Tibial nerve (tissue), 4 donors: Measurements from ENCODE around the gene CHST7. TPM values are rescaled to one million over a fixed set of nuclear protein-coding genes. Genes with fewer than 3 reads are reported as not detected.
"Not testable (repeated sequence)": the region's sequence is repeated elsewhere in the genome, so short reads cannot be mapped to it uniquely, and the experiment has no call there.

Source experiments
- DNase-seq, 2 donors: peaks; one replicate each; pipeline ENCODE4 v3.0.0-alpha.2; 2019; ENCODE audit warnings: low spot score in 2 of 2
- H3K27ac ChIP-seq, 4 donors: fragments of 200-600 bp; sonication (generic) in 3 of 4; one replicate each; pipeline ENCODE4 v1.5.1; 2017 to 2019; ENCODE audit warnings: mild to moderate bottlenecking in 1 of 4
- H3K27me3 ChIP-seq, 2 donors: fragments of 200-600 bp; sonication (generic) in 1 of 2; one replicate each; pipeline versions ENCODE4 v1.5.1 to v1.6.0; 2017 to 2019
- H3K36me3 ChIP-seq, 3 donors: fragments of 200-600 bp; sonication (generic); one replicate each; pipeline ENCODE4 v1.5.1; 2018 to 2019
- H3K4me1 ChIP-seq, 4 donors: fragments of 200-600 bp; sonication (generic) in 3 of 4; one replicate each; pipeline ENCODE4 v1.5.1; 2017 to 2019
- H3K4me3 ChIP-seq, 4 donors: fragments of 200-600 bp; sonication (generic) in 3 of 4; one replicate each; pipeline ENCODE4 v1.5.1; 2017 to 2019; ENCODE audit warnings: mild to moderate bottlenecking in 1 of 4, moderate library complexity in 1 of 4
- H3K9me3 ChIP-seq, 4 donors: fragments of 200-600 bp; sonication (generic) in 3 of 4; one replicate each; pipeline ENCODE4 v1.5.1; 2017 to 2019
- EP300 ChIP-seq, 2 donors: sonication (generic); formaldehyde crosslinking; IDR thresholded peaks; one replicate each; pipeline ENCODE4 v1.6.1; 2017; ENCODE audit warnings: antibody characterized with exemption in 2 of 2, mild to moderate bottlenecking in 1 of 2
- POLR2A ChIP-seq, 2 donors: fragments of 450-650 bp; IDR thresholded peaks; one replicate each; pipeline ENCODE4 v1.6.1; 2017; ENCODE audit warnings: antibody characterized with exemption in 2 of 2, mild to moderate bottlenecking in 2 of 2, moderate library complexity in 2 of 2
- WGBS, 2 donors: methylation state at CpG; one replicate each; pipeline ENCODE4 v1.1.5; 2018; 5-methylcytosine and 5-hydroxymethylcytosine counted together
- total RNA-seq, 4 donors: library from RNA; depleted of rRNA; stranded (reverse); fragments of >200 nt; gene quantifications; one replicate each; pipeline ENCODE4 v1.1.0, GENCODE V29; 2016
- TF ChIP-seq, protein P1 (sequence below), 5 experiments: fragments of 200-600 bp in 3 of 5; fragments of 450-650 bp in 2 of 5; sonication (generic) in 3 of 5; IDR thresholded peaks; one replicate each; pipeline ENCODE4 v1.5.1; 2016 to 2019; ENCODE audit warnings: antibody characterized with exemption in 5 of 5, mild to moderate bottlenecking in 3 of 5, moderate library complexity in 2 of 5

Gene CHST7, protein sequence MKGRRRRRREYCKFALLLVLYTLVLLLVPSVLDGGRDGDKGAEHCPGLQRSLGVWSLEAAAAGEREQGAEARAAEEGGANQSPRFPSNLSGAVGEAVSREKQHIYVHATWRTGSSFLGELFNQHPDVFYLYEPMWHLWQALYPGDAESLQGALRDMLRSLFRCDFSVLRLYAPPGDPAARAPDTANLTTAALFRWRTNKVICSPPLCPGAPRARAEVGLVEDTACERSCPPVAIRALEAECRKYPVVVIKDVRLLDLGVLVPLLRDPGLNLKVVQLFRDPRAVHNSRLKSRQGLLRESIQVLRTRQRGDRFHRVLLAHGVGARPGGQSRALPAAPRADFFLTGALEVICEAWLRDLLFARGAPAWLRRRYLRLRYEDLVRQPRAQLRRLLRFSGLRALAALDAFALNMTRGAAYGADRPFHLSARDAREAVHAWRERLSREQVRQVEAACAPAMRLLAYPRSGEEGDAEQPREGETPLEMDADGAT
- total RNA-seq, result 100 to 1,000 TPM in 1 of 4 donors, 10 to 100 TPM in 3; 35.6 to 106 (median 72.9) TPM

DNA sequence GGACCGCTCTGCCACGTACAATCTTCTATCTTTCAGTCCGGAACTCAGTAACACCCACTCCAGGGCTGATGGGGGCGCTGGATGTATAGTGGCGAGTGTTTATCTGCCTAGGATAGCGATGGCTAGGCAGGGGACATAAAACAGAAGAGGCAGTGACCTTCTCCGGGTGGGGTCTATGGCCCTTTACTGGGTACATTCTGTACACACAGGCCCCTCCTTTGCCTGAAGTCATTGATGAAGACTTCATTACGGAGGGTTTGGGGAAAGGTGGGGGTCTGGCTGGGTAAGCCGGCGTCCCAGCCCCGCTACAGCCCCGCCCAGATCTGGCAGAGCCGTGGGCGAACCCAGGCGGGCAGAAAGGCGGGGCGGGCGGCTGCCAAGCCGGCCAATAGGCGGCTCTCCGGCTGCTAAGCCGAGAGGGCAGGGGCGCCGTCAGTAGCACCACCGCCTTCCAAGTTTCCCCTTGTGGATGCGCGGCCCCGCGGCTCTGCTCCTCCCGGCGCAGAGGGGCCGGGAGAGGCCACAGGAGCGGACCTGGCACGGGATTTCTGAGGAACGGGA, at the start of gene CHST7:
Gene CHST7 (plus strand): TSS at position 435 of the 561 bp plus-strand sequence. CDS start 167 bp downstream, outside the sequence.
- no peaks in the 10 kb centered on the region for H3K36me3 ChIP-seq
- peak; percentile 29 to 44 for DNase-seq
- peaks cover 0 to 17% (median 0%) of the 10 kb centered on the region in 4 donors for H3K4me1 ChIP-seq
- TF ChIP-seq EP300 (IDR thresholded peaks at IDR 0.05), result peak in 1 of 2 donors; percentile 57
- peak in 1 of 2 donors; percentile 47 for TF ChIP-seq POLR2A (IDR thresholded peaks at IDR 0.05)
- TF ChIP-seq, protein P1, sequence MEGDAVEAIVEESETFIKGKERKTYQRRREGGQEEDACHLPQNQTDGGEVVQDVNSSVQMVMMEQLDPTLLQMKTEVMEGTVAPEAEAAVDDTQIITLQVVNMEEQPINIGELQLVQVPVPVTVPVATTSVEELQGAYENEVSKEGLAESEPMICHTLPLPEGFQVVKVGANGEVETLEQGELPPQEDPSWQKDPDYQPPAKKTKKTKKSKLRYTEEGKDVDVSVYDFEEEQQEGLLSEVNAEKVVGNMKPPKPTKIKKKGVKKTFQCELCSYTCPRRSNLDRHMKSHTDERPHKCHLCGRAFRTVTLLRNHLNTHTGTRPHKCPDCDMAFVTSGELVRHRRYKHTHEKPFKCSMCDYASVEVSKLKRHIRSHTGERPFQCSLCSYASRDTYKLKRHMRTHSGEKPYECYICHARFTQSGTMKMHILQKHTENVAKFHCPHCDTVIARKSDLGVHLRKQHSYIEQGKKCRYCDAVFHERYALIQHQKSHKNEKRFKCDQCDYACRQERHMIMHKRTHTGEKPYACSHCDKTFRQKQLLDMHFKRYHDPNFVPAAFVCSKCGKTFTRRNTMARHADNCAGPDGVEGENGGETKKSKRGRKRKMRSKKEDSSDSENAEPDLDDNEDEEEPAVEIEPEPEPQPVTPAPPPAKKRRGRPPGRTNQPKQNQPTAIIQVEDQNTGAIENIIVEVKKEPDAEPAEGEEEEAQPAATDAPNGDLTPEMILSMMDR (IDR thresholded peaks at IDR 0.05), result peak in 4 of 5 experiments; percentile 5 to 20 (median 12)
- peak within 1 kb of the TSS; percentile 4 to 80 (median 58) for H3K27ac ChIP-seq
- H3K9me3 ChIP-seq, result no peaks in the 10 kb centered on the region
- WGBS, 2 donors, result 12 to 38% methylated on average over 7 to 34 of the region's 35 CpGs
- H3K4me3 ChIP-seq, result peak within 1 kb of the TSS; percentile 39 to 72 (median 62)
- H3K27me3 ChIP-seq, result no peaks in the 10 kb centered on the region

DNA sequence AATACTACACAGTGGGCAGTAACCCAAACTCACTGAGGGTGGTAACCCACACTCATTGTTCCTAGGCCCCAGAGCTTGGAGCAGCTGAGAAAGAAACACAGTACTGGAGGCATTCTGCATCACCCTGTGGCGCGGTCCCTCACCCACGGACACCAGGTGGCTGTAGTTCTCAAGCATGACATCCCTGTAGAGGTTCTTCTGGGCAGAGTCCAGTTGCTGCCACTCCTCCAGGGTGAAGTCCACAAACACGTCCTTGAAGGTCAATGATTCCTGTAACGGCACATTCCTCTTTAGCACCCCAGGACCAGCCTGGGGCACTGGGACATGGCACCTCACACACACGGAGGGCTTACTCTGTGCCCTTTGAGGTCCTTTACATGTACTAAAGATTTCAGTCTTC, 44.9 kb upstream of the CHST7 start:
- H3K9me3 ChIP-seq, H3K27me3 ChIP-seq, H3K27ac ChIP-seq, H3K36me3 ChIP-seq, H3K4me3 ChIP-seq, DNase-seq, H3K4me1 ChIP-seq: not testable (repeated sequence)
- 80% methylated on average over 3 of the region's 6 CpGs; no CpG with 5 or more reads in 1 of the 2 donors for WGBS, 2 donors

DNA sequence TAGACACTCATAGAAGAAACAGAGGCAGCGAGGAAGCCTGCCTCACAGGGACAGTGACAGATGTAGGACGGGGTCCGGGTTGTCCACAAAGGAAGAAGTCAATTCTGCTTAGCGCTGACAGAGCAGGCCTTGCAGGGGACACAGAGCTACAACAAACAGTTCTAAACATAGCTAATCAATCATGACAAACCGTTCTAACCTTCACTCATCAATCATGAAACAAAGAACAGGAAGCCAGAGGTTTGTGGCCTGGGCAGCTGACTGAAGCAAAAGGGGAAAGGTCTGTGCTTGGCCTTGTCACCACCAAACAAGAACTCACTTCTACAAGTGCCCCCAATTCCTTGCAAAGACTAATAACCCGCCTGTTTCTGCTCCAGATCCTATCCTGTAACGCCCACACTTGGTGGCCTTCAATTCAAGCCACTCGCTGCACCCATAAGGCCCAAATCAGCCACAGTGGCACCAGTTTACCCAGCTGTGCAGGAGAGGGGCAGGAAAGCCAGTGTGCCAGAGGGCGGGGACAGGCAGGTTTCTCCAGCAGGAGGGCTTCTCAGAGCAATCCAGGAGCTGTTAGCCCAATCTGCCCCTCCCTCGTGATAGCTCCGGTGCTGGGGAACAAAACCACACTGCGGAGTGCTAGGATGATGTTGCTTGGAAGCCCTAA, 43.7 kb upstream of the CHST7 start:
- WGBS, 2 donors, result 56 to 70% methylated on average over 5 to 12 of the region's 12 CpGs
- DNase-seq, H3K27me3 ChIP-seq, H3K4me3 ChIP-seq, H3K9me3 ChIP-seq, H3K36me3 ChIP-seq, H3K4me1 ChIP-seq, H3K27ac ChIP-seq: not testable (repeated sequence)

DNA sequence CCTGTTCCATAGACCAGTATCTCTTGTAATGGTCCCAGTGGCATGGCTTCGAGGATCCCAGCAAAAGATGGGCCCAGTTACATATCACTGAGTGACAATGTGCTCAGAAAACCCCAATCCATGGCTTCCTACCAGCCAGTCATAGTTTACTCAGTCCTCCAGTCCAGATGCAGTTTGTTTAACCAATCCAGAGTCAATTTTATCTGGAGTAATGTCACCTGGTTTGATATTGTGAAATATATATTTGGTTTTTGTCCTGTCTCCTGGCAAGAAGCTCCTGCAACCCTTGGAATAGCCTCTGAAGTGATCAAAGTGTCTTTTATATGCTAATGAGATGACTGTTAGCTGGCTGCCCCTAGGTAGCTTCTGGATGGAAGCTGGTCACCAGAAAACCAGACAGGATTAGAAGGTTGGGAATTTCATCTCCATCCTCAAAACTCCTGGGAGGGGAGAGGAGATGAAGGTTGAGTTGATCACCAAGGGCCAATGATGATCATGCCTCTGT, 43.1 kb upstream of the CHST7 start:
- not testable (repeated sequence) for H3K9me3 ChIP-seq, H3K27ac ChIP-seq, DNase-seq, H3K36me3 ChIP-seq, H3K4me3 ChIP-seq, H3K27me3 ChIP-seq, H3K4me1 ChIP-seq
- WGBS, 2 donors, result 67% methylated on average over 1 of the region's 1 CpG; no CpG with 5 or more reads in 1 of the 2 donors

DNA sequence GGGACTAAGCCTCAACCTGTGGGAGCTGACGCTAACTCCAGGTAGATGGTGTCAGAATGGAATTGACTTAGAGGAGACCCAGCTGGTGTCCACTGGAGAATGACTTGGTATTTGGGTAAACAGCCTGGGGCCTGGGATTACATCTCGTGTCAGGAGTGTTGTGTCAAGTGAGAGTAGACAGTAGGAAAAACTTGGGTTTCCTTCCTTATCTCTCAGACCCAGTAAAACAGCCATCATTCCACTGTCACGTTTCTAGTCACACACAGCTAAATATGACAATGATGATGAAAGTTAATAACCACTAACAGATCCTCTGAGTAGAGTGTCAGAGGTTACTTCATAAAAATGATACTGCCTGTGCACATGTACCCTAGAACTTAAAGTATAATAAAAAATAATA, 42.1 kb upstream of the CHST7 start:
- H3K4me1 ChIP-seq, result no peaks in the 10 kb centered on the region
- H3K27ac ChIP-seq, result no peak overlapping the region
- TF ChIP-seq EP300 (IDR thresholded peaks at IDR 0.05) (no peak), POLR2A (IDR thresholded peaks at IDR 0.05) (no peak)
- TF ChIP-seq, protein P1 (IDR thresholded peaks at IDR 0.05), result no peak
- H3K27me3 ChIP-seq, result no peaks in the 10 kb centered on the region
- no peak for DNase-seq
- H3K36me3 ChIP-seq, result peaks cover 0 to 2% (median 0%) of the 10 kb centered on the region in 3 donors
- H3K4me3 ChIP-seq, result no peak overlapping the region
- no peaks in the 10 kb centered on the region for H3K9me3 ChIP-seq
- 75 to 91% methylated on average over 3 of the region's 3 CpGs for WGBS, 2 donors

DNA sequence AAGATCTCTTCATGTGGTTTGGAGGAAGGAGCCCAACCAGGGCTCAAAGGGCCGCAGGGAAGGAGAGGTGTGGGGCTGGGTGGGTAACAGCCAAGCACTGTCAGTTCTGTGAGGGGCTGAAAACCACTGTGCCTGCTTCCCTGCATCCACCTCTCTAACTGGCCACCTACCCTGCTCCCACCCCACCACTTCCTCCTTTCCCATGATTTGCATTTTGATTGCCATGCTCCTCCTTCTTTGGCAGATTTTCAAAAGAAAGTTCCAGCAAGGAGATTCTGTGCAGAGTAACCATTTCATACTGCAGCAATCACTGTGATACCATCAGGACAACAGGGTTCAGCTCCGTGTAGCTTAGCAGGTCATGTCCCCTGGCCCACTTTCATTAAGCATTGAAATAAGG, 30.1 kb upstream of the CHST7 start:
- H3K4me3 ChIP-seq, result no peak overlapping the region
- TF ChIP-seq EP300 (IDR thresholded peaks at IDR 0.05), result no peak
- TF ChIP-seq, protein P1 (IDR thresholded peaks at IDR 0.05), result no peak
- no peak for TF ChIP-seq POLR2A (IDR thresholded peaks at IDR 0.05)
- WGBS, 2 donors, result 80 to 84% methylated on average over 2 of the region's 2 CpGs
- no peak overlapping the region for H3K27ac ChIP-seq
- no peaks in the 10 kb centered on the region for H3K27me3 ChIP-seq
- H3K9me3 ChIP-seq, result no peaks in the 10 kb centered on the region
- peaks cover 0 to 4% (median 0%) of the 10 kb centered on the region in 3 donors for H3K36me3 ChIP-seq
- H3K4me1 ChIP-seq, result peaks cover 0 to 29% (median 10%) of the 10 kb centered on the region in 4 donors
- no peak for DNase-seq

DNA sequence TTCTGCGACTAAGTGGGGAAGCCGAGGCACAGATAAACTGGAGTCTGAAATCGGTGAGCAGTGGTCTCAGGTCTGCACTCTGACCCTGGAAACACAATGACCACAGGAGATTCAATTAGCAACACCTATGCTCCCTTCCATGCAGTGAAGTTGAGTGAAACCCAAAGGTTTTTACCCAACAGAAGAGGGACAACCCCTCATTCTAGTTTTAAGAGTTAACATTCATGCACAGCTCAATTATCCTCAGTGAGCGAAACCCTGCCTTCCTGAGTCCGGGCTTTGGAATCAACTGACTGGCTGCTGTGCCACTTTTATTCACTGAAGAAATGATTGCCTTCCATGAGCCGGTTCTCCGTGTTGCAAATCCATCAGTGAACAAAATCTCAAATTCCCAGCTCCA, 29.0 kb upstream of the CHST7 start:
- H3K36me3 ChIP-seq, H3K9me3 ChIP-seq, DNase-seq, H3K27me3 ChIP-seq: not testable (repeated sequence)
- peaks cover 0 to 29% (median 10%) of the 10 kb centered on the region in 4 donors for H3K4me1 ChIP-seq
- H3K4me3 ChIP-seq, result peak overlapping the region; percentile 44 to 78 (median 61)
- WGBS, 2 donors, result 19 to 46% methylated on average over 4 to 7 of the region's 7 CpGs
- H3K27ac ChIP-seq, result peak overlapping the region in 3 of 4 donors; percentile 82 to 91 (median 83)
